GM23338 (cell line): Measurements from ENCODE around the gene APBB1IP. TPM values are rescaled to one million over a fixed set of nuclear protein-coding genes. Genes with fewer than 3 reads are reported as not detected.

Experiments
- ATAC-seq: fragments of 200-7000 bp; cut with Tn5 transposase; 3 replicates; pipeline ENCODE4 v1.9.1; 2020
- DNase-seq: peaks from one replicate; pipeline ENCODE4 v3.0.0-alpha.2; 2015; ENCODE audit warnings: low spot score
- H2AFZ ChIP-seq: fragments of 200-600 bp; sonication (generic); 2 replicates; pipeline ENCODE4 v1.8.0; 2016; ENCODE audit warnings: antibody characterized with exemption, mild to moderate bottlenecking, moderate library complexity
- H3F3A ChIP-seq: fragments of 200-600 bp; sonication (generic); replicated peaks from 2 replicates; pipeline ENCODE4 v1.8.0; 2017; ENCODE audit warnings: antibody characterized with exemption, mixed run types, low read depth
- H3K27ac ChIP-seq: fragments of 200-600 bp; sonication (generic); 2 replicates; pipeline ENCODE4 v1.6.1; 2016; ENCODE audit warnings: low read depth
- H3K27me3 ChIP-seq: fragments of 200-600 bp; sonication (generic); 2 replicates; pipeline ENCODE4 v1.8.0; 2016; ENCODE audit warnings: mild to moderate bottlenecking, mixed run types, moderate library complexity; ENCODE audit not compliant: insufficient read depth
- H3K36me3 ChIP-seq: fragments of 200-600 bp; sonication (generic); 2 replicates; pipeline ENCODE4 v1.8.0; 2016; ENCODE audit warnings: mild to moderate bottlenecking; ENCODE audit not compliant: insufficient read depth
- H3K4me1 ChIP-seq: fragments of 200-600 bp; sonication (generic); 2 replicates; pipeline ENCODE4 v1.8.0; 2016; ENCODE audit warnings: mild to moderate bottlenecking, moderate library complexity; ENCODE audit not compliant: insufficient read depth
- H3K4me2 ChIP-seq: fragments of 200-600 bp; sonication (generic); 2 replicates; pipeline ENCODE4 v1.7.1; 2017; ENCODE audit warnings: mixed run types
- H3K4me3 ChIP-seq: fragments of 200-600 bp; sonication (generic); 2 replicates; pipeline ENCODE4 v1.6.1; 2016; ENCODE audit warnings: mixed run types
- H3K79me2 ChIP-seq: fragments of 200-600 bp; sonication (generic); replicated peaks from 2 replicates; pipeline ENCODE4 v1.8.0; 2017; ENCODE audit warnings: mild to moderate bottlenecking; ENCODE audit not compliant: insufficient read depth
- H3K9me2 ChIP-seq: fragments of 200-600 bp; sonication (generic); 2 replicates; pipeline ENCODE4 v1.8.0; 2017; ENCODE audit not compliant: insufficient read depth
- H4K20me1 ChIP-seq: fragments of 200-600 bp; sonication (generic); replicated peaks from 2 replicates; pipeline ENCODE4 v1.8.0; 2017; ENCODE audit warnings: mild to moderate bottlenecking; ENCODE audit not compliant: insufficient read depth
- H3K27ac Mint-ChIP-seq: 2 replicates; pipeline ENCODE4 v1.8.0; 2020; ENCODE audit warnings: inconsistent platforms, mild to moderate bottlenecking, moderate library complexity, mixed read lengths
- H3K27me3 Mint-ChIP-seq: 3 replicates; pipeline ENCODE4 v1.8.0; 2022; ENCODE audit warnings: low read depth, mild to moderate bottlenecking, moderate library complexity, mixed read lengths, inconsistent platforms; ENCODE audit not compliant: insufficient read depth, poor library complexity
- H3K36me3 Mint-ChIP-seq: 3 replicates; pipeline ENCODE4 v1.8.0; 2021; ENCODE audit warnings: low read depth, mild to moderate bottlenecking, inconsistent platforms, moderate library complexity, mixed read lengths
- H3K4me1 Mint-ChIP-seq: 3 replicates; pipeline ENCODE4 v1.8.0; 2020; ENCODE audit warnings: mild to moderate bottlenecking, inconsistent platforms, mixed read lengths
- H3K4me3 Mint-ChIP-seq: 3 replicates; pipeline ENCODE4 v1.8.0; 2021; ENCODE audit warnings: moderate library complexity, mild to moderate bottlenecking, inconsistent platforms, mixed read lengths
- H3K9me3 Mint-ChIP-seq: 3 replicates; pipeline ENCODE4 v1.8.0; 2020; ENCODE audit warnings: moderate library complexity, mild to moderate bottlenecking, inconsistent platforms, mixed read lengths
- CTCF ChIP-seq, 2 experiments: fragments of 200-600 bp in 1 of 2; sonication (generic) in 1 of 2; conservative IDR thresholded peaks; 2 replicates each; pipeline versions ENCODE4 v1.5.1 to v1.6.1; 2016 to 2017; ENCODE audit warnings: antibody characterized with exemption in 2 of 2, low read depth in 2 of 2, mild to moderate bottlenecking in 2 of 2, moderate library complexity in 1 of 2
- ETS1 ChIP-seq: IDR thresholded peaks from 2 replicates; pipeline ENCODE4 v1.6.1; 2016; ENCODE audit warnings: antibody characterized with exemption
- EZH2phosphoT487 ChIP-seq: fragments of 200-600 bp; sonication (generic); IDR thresholded peaks from one replicate; pipeline ENCODE4 v1.8.1; 2018; ENCODE audit warnings: antibody characterized with exemption; ENCODE audit not compliant: unreplicated experiment
- JUNB ChIP-seq: IDR thresholded peaks from one replicate; pipeline ENCODE4 v1.6.1; 2016; ENCODE audit warnings: antibody characterized with exemption; ENCODE audit not compliant: unreplicated experiment
- NANOG ChIP-seq: IDR thresholded peaks from 2 replicates; pipeline ENCODE4 v1.6.1; 2016; ENCODE audit warnings: antibody characterized with exemption, borderline replicate concordance
- REST ChIP-seq: IDR thresholded peaks from one replicate; pipeline ENCODE4 v1.6.1; 2018; ENCODE audit warnings: antibody characterized with exemption; ENCODE audit not compliant: unreplicated experiment
- STAT1 ChIP-seq: IDR thresholded peaks from one replicate; pipeline ENCODE4 v1.6.1; 2016; ENCODE audit warnings: antibody characterized with exemption; ENCODE audit not compliant: unreplicated experiment
- ZNF462 ChIP-seq: fragments of 250-450 bp; sonication (Bioruptor Pico); IDR thresholded peaks from 2 replicates; pipeline ENCODE4 v1.5.0; 2020; ENCODE audit warnings: mild to moderate bottlenecking, moderate library complexity
- polyA plus RNA-seq: library from polyadenylated mRNA; unstranded; fragments of >200 nt; fragmentation: Nextera tagmentation; extraction: Ambion mirVana; gene quantifications from 2 replicates; pipeline ENCODE4 v1.2.1, GENCODE V29; 2016
- total RNA-seq: library from RNA; depleted of rRNA; stranded (reverse); fragments of >200 nt; shearing (Covaris generic); gene quantifications from 2 replicates; pipeline ENCODE4 v1.2.3, GENCODE V29; 2014

The APBB1IP gene
- total and polyA plus RNA-seq, 2 experiments from 2014 or later, result 0.14 to 0.16 TPM

- Mint-ChIP-seq H3K4me3 (no peak overlapping the region), H3K9me3 (no peaks in the 10 kb centered on the region; the same call in 2 of the 3 replicates), H3K27me3 (no peaks in the 10 kb centered on the region), H3K4me1 (no peaks in the 10 kb centered on the region), H3K27ac (no peak overlapping the region), H3K36me3 (no peaks in the 10 kb centered on the region)
- H3K9me2 ChIP-seq, result no peaks in the 10 kb centered on the region
- no peaks in the 10 kb centered on the region for H3K27me3 ChIP-seq
- no peaks in the 10 kb centered on the region for H3K36me3 ChIP-seq
- no peaks in the 10 kb centered on the region for H3K4me1 ChIP-seq
- no peak overlapping the region for H3K4me3 ChIP-seq
- no peak overlapping the region for H3K27ac ChIP-seq
- DNase-seq (no peak), ATAC-seq (no peak)
- no peaks in the 10 kb centered on the region for H3K79me2 ChIP-seq
- H3F3A ChIP-seq, result no peaks in the 10 kb centered on the region
- H4K20me1 ChIP-seq, result no peaks in the 10 kb centered on the region
- no peak overlapping the region for H2AFZ ChIP-seq
- TF ChIP-seq JUNB (no peak), ETS1 (no peak), REST (no peak), NANOG (no peak)
- H3K4me2 ChIP-seq, result no peak overlapping the region
Measured at GRCh38 chr10:26410356-26410755, 27.8 kb upstream of the APBB1IP start.

- Histone ChIP-seq H3K27me3 (no peaks in the 10 kb centered on the region), H3K4me2 (no peak overlapping the region), H4K20me1 (no peaks in the 10 kb centered on the region), H3K27ac (no peak overlapping the region), H2AFZ (no peak overlapping the region), H3K79me2 (no peaks in the 10 kb centered on the region), H3K4me1 (no peaks in the 10 kb centered on the region), H3K36me3 (no peaks in the 10 kb centered on the region), H3F3A (no peaks in the 10 kb centered on the region), H3K9me2 (no peaks in the 10 kb centered on the region), H3K4me3 (no peak overlapping the region)
- no peaks in the 10 kb centered on the region; the same call in 2 of the 3 replicates for H3K9me3 Mint-ChIP-seq
- no peak for ATAC-seq
- H3K36me3 Mint-ChIP-seq, result no peaks in the 10 kb centered on the region
- DNase-seq, result no peak
- no peaks in the 10 kb centered on the region for H3K4me1 Mint-ChIP-seq
- no peak overlapping the region for H3K4me3 Mint-ChIP-seq
- H3K27ac Mint-ChIP-seq, result no peak overlapping the region
- no peaks in the 10 kb centered on the region for H3K27me3 Mint-ChIP-seq
- TF ChIP-seq EZH2phosphoT487 (no peak), CTCF (conservative IDR thresholded peaks at IDR 0.05; ENCODE audit: low read depth in 2 of 2) (no peak), STAT1 (no peak), ZNF462 (no peak), JUNB (no peak), ETS1 (no peak)
Measured at GRCh38 chr10:26412932-26413331, 25.2 kb upstream of the APBB1IP start.
